ENCODE results near the gene MAP3K19.
"Not testable (repeated sequence)": the region's sequence is repeated elsewhere in the genome, so short reads cannot be mapped to it uniquely, and the experiment has no call there.

Gene MAP3K19

GRCh38 chr2:134985061-134985460, 62.2 kb downstream of the MAP3K19 start:
- Histone ChIP-seq H3K9me3 (ENCODE audit: low read depth, low read length) (no peaks in the 10 kb centered on the region), H3K27ac (no peak overlapping the region), H3K36me3 (ENCODE audit: insufficient read depth, low read length) (no peaks in the 10 kb centered on the region), H3K9ac (ENCODE audit: insufficient read length) (no peak overlapping the region), H3K4me3 (no peak overlapping the region)
- DNase-seq (ENCODE audit: low read depth, low spot score): no peak
- TF ChIP-seq EZH2 (IDR thresholded peaks at IDR 0.05) (no peak), POLR2AphosphoS5 (IDR thresholded peaks at IDR 0.05; ENCODE audit: borderline replicate concordance, low read depth, low read length) (no peak), FOXP2 (optimal IDR thresholded peaks at IDR 0.05; ENCODE audit: control extremely low read depth, extremely low read length, insufficient read depth) (no peak)

GRCh38 chr2:134982603-134983002, 64.6 kb downstream of the MAP3K19 start:
- no peak for DNase-seq (ENCODE audit: low read depth, low spot score)
- Histone ChIP-seq H3K9ac (ENCODE audit: insufficient read length) (no peak overlapping the region), H3K36me3 (ENCODE audit: insufficient read depth, low read length) (no peaks in the 10 kb centered on the region), H3K9me3 (ENCODE audit: low read depth, low read length) (no peaks in the 10 kb centered on the region), H3K27ac (no peak overlapping the region), H3K4me3 (no peak overlapping the region)
- TF ChIP-seq POLR2AphosphoS5 (IDR thresholded peaks at IDR 0.05; ENCODE audit: borderline replicate concordance, low read depth, low read length): no peak
- no peak for TF ChIP-seq FOXP2 (optimal IDR thresholded peaks at IDR 0.05; ENCODE audit: control extremely low read depth, extremely low read length, insufficient read depth)
- no peak for TF ChIP-seq EZH2 (IDR thresholded peaks at IDR 0.05)

- Histone ChIP-seq H3K9ac (ENCODE audit: insufficient read length) (no peak overlapping the region), H3K4me3 (no peak overlapping the region), H3K27ac (no peak overlapping the region), H3K36me3 (ENCODE audit: insufficient read depth, low read length) (no peaks in the 10 kb centered on the region), H3K9me3 (ENCODE audit: low read depth, low read length) (no peaks in the 10 kb centered on the region)
- DNase-seq (ENCODE audit: low read depth, low spot score): no peak
- TF ChIP-seq FOXP2 (optimal IDR thresholded peaks at IDR 0.05; ENCODE audit: control extremely low read depth, extremely low read length, insufficient read depth) (no peak), EZH2 (IDR thresholded peaks at IDR 0.05) (no peak), POLR2AphosphoS5 (IDR thresholded peaks at IDR 0.05; ENCODE audit: borderline replicate concordance, low read depth, low read length) (no peak)
Observed at GRCh38 chr2:134980639-134981038, 66.6 kb downstream of the MAP3K19 start.

GRCh38 chr2:134979221-134979620, 68.0 kb downstream of the MAP3K19 start:
- no peak overlapping the region for H3K4me3 ChIP-seq
- H3K36me3 ChIP-seq (ENCODE audit: insufficient read depth, low read length): no peaks in the 10 kb centered on the region
- no peak overlapping the region for H3K9ac ChIP-seq (ENCODE audit: insufficient read length)
- DNase-seq (ENCODE audit: low read depth, low spot score): no peak
- H3K9me3 ChIP-seq (ENCODE audit: low read depth, low read length): no peaks in the 10 kb centered on the region
- no peak overlapping the region for H3K27ac ChIP-seq
- no peak for TF ChIP-seq FOXP2 (optimal IDR thresholded peaks at IDR 0.05; ENCODE audit: control extremely low read depth, extremely low read length, insufficient read depth)
- no peak for TF ChIP-seq POLR2AphosphoS5 (IDR thresholded peaks at IDR 0.05; ENCODE audit: borderline replicate concordance, low read depth, low read length)
- no peak for TF ChIP-seq EZH2 (IDR thresholded peaks at IDR 0.05)

GRCh38 chr2:134977104-134977503, 70.1 kb downstream of the MAP3K19 start:
- H3K27ac ChIP-seq; H3K9ac ChIP-seq (ENCODE audit: insufficient read length); H3K36me3 ChIP-seq (ENCODE audit: insufficient read depth, low read length); H3K9me3 ChIP-seq (ENCODE audit: low read depth, low read length); DNase-seq (ENCODE audit: low read depth, low spot score); H3K4me3 ChIP-seq: not testable (repeated sequence)

- no peak overlapping the region for H3K4me3 ChIP-seq
- no peaks in the 10 kb centered on the region for H3K36me3 ChIP-seq (ENCODE audit: insufficient read depth, low read length)
- no peak for DNase-seq (ENCODE audit: low read depth, low spot score)
- TF ChIP-seq FOXP2 (optimal IDR thresholded peaks at IDR 0.05; ENCODE audit: control extremely low read depth, extremely low read length, insufficient read depth) (no peak), EZH2 (IDR thresholded peaks at IDR 0.05) (no peak), POLR2AphosphoS5 (IDR thresholded peaks at IDR 0.05; ENCODE audit: borderline replicate concordance, low read depth, low read length) (no peak)
- no peak overlapping the region for H3K9ac ChIP-seq (ENCODE audit: insufficient read length)
- H3K9me3 ChIP-seq (ENCODE audit: low read depth, low read length): no peaks in the 10 kb centered on the region
- no peak overlapping the region for H3K27ac ChIP-seq
Observed at GRCh38 chr2:134976074-134976702, 71.1 kb downstream of the MAP3K19 start.

GRCh38 chr2:134975281-134976009, 71.8 kb downstream of the MAP3K19 start:
- Histone ChIP-seq H3K36me3 (ENCODE audit: insufficient read depth, low read length) (no peaks in the 10 kb centered on the region), H3K27ac (no peak overlapping the region), H3K4me3 (no peak overlapping the region), H3K9me3 (ENCODE audit: low read depth, low read length) (no peaks in the 10 kb centered on the region), H3K9ac (ENCODE audit: insufficient read length) (no peak overlapping the region)
- no peak for DNase-seq (ENCODE audit: low read depth, low spot score)
- TF ChIP-seq EZH2 (IDR thresholded peaks at IDR 0.05): no peak
- TF ChIP-seq FOXP2 (optimal IDR thresholded peaks at IDR 0.05; ENCODE audit: control extremely low read depth, extremely low read length, insufficient read depth): no peak
- no peak for TF ChIP-seq POLR2AphosphoS5 (IDR thresholded peaks at IDR 0.05; ENCODE audit: borderline replicate concordance, low read depth, low read length)

- Histone ChIP-seq H3K36me3 (ENCODE audit: insufficient read depth, low read length) (no peaks in the 10 kb centered on the region), H3K27ac (no peak overlapping the region), H3K4me3 (no peak overlapping the region), H3K9me3 (ENCODE audit: low read depth, low read length) (no peaks in the 10 kb centered on the region), H3K9ac (ENCODE audit: insufficient read length) (no peak overlapping the region)
- DNase-seq (ENCODE audit: low read depth, low spot score): no peak
- TF ChIP-seq FOXP2 (optimal IDR thresholded peaks at IDR 0.05; ENCODE audit: control extremely low read depth, extremely low read length, insufficient read depth): no peak
- TF ChIP-seq POLR2AphosphoS5 (IDR thresholded peaks at IDR 0.05; ENCODE audit: borderline replicate concordance, low read depth, low read length): no peak
- no peak for TF ChIP-seq EZH2 (IDR thresholded peaks at IDR 0.05)
Observed at GRCh38 chr2:134973241-134974138, 73.8 kb downstream of the MAP3K19 start.

GRCh38 chr2:134967166-134967565, 80.1 kb downstream of the MAP3K19 start:
- not testable (repeated sequence) for H3K9me3 ChIP-seq (ENCODE audit: low read depth, low read length); H3K27ac ChIP-seq; H3K4me3 ChIP-seq; DNase-seq (ENCODE audit: low read depth, low spot score); H3K9ac ChIP-seq (ENCODE audit: insufficient read length); H3K36me3 ChIP-seq (ENCODE audit: insufficient read depth, low read length)
